ENCODE measurements around the gene CELF2.

CELF2 gene

GRCh38 chr10:11004144-11005077 lies 13.3 kb upstream of the CELF2 start:
- no peak for DNase-seq

GRCh38 chr10:11005725-11006427 lies 11.8 kb upstream of the CELF2 start:
- no peak for DNase-seq

DNA sequence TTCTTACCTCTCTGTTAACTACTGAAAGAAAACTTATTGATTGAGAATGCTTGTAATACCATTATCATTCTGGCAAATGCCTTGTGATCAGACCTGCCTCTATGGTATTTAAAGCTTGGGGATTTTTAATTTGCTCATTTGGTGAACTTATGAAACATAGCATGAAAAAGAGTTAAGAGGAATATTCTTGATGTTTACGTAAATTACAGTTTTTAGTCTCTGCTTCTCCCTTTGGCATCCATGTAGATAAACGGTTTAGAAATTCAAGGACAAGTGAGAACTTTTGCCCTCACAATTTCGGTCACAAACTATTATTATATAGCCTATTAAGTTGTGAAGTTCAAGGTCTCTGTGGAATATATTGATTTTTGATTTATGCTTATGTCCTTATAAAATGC lies 11.2 kb upstream of the CELF2 start:
- no peak for DNase-seq

DNA sequence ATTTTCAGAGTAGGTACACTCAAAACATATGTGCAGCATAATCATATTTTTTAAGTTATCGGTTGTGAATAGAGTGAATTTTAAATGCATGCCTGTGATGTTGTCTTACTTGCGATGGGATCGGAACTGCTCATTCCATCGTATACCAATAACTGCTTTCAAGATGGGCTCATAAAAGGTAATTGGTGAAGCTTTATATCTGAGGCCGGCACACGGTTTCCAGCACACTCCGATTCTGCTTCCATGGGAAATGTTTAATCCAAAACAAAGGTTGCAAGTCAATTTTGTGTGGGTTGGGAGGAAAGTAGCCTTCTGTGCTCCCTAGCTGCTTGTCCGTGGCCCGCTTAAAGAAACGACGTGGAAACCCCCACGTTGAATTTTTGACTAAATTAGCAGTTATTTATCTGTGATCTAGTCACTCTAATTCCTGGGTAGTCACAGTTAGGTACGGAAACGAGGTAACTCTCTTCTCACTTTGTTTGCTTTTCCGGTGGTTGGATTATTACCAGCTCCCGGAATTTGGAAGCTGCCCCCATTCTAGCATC lies 10.1 kb upstream of the CELF2 start:
- no peak for DNase-seq

- DNase-seq, result no peak
Observed at GRCh38 chr10:11009471-11010308, 8.0 kb upstream of the CELF2 start.

DNA sequence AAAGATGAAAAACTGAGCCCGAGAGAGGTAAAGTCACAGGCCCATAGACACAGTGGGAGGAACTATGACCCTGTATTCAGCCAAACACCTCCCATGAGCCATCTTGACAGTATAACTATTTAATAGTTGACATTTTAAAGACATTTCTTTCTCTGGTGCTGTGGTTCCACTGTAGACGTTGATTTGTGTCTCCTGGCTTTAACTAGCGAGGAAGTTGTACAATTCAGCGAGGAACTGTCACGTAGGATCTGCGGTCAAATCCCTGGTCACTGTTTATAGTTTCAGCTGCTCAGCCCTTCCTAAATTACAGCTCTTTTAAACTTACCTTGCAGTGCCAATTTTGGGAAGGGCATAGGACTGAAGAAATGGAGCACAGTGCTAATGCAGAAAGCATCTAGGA lies 7.1 kb upstream of the CELF2 start:
- DNase-seq, result no peak

DNA sequence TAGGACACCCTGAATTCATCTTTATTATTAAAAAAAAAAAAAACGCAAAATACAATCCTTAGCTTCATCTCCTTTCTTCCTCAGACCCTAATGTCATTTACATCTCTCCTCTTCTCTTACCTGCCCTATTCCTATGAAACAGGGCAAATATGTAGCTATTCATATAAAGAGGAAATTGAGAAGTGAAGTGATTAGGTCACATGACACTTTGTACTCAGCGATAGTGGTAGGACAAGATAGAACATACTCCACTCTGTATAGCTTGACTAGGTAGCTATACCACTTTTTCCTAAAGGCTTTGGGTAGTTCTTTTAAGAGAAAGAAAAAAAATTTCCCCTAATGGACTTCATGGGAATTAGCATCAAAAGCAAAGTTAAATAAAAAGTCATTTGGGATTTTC lies 6.2 kb upstream of the CELF2 start:
- no peak for DNase-seq

DNA sequence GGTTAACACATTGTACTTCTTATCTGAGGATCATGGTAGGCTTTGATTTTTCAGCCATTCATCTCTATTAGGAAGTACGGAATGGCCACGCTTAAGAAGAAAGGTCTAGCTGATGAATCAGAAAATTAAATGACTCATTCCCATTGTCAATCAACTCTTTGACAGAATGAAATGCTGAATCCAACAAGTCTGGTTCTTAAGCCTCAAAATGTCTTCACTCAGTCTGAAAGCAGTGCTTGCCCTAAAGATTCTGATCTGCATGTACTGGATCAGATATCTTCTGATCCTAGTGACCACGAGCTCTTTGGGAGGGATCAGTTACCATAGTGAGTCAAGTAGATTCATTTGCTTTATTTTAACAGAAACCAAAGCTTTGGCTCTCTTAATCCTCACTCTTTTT lies 5.7 kb upstream of the CELF2 start:
- DNase-seq, result no peak

- DNase-seq, result no peak
Observed at GRCh38 chr10:11012421-11013295, 5.0 kb upstream of the CELF2 start.

GRCh38 chr10:11013836-11014235 lies 3.8 kb upstream of the CELF2 start:
- DNase-seq, result no peak

DNA sequence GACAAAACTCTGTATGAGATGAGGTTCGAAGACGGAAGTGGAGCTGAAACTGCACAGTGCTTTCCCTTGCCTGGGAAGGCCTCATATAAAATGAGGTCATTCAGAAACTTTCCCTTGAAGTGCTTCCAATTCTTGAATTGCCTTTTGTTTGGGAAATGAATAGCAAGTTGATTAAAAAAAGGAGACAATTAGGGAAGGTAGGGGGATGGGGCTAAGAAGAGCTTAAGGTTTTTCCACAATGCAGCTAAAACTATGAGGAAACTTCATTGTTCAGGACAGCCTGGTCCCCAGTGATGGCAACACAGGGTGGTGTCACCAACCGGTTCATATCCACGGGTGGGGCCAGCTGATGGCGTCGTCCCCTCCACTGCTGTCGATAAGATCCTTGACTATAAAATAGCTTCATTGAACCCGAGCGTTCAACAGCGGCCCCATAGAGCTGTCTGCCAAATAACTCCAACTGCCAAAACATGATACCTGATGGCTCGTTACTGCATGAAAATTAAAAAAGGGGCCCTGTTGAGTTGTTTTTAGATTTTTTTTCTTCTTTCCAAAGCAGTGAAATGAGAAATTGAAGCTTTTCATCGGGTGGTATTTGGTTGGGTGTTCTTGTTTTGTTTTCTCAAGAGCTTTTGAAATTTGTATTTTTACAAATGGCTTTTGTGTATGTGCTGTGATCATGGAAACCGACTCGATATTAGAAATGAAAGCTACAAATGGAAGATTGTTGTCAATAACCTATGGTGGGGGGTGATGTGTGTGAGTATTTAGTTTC lies 2.8 kb upstream of the CELF2 start:
- no peak for DNase-seq

DNA sequence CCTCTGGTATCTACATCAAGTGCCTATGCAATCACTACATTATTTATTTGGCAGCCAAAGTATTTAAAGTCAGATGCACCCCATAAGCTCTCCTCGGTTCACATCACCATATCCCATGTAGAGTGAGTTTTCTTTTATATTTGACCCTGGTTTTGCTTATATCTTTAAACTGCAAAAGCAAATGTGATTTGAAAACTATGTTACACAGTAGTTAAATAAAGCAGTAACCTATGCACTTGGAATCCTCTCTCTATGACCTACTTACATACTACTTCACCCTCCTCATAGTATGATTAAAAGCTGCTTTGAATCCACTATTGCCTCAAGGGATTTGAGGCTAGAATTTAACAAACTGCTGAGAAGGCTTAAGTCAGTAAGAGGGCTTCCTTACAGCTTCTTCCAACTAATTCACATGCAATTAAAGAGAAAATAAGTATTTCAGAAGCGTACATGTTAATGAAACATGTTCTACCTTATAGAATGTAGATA lies 2.2 kb upstream of the CELF2 start:
- DNase-seq, result no peak

- DNase-seq, result no peak
Observed at GRCh38 chr10:11017000-11017569, 587 bp upstream of the CELF2 start.

DNA sequence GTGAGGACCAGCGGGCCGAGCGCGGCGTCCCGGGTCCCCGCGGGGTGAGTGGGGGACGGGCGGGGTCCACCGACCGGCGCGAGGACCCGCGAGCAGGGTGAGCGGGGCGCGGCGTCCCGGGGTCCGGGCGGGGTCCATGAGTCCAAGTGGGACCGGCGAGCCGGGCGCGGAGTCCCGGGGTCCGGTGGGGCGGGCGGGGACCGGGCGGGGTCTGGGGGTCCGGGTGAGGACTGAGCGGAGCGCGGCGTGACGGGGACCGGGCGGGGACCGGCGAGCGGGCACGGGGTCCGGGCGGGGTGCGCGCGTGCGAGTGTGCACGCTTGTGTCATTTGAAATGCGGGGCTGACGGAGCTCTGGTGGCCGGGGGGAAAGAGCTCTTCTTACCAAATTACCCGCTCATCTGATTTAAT lies 765 bp downstream of the CELF2 start:
- no peak for DNase-seq

DNA sequence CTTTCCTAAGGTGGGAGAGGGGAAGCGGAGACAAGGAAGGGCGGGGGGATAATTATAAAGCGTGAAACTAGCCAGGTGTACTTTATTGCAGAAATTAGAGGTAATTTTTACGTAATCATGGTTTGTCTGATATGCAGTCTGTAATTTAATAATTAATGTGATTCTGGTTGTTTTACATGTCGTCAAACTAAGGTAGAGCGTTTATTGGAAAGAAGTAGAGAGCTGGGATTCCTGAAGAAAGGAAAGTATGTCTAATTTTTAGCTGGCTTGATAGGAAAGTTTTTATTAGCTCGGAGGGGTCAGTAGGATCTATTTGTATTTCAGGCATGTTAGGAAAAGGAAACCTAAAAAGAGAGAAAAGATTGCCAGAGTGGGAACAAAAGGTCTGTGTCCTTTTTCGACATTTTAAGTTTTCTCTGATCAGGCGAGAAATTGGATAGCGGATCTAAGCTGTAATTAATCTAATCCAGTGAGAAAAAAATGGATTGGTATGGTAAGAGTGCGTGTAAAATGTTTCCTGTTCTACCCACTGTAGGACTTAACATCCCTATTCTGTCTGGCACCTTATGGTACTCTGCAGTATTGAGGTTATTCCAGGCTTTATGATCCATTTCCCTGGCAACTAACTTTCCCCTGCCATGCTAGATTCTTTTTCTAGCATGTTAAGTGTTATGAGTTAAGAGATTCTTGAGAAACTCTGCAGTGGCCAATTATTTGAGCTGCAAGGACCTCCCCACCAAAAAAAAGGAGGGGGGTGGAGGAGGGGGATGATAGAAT lies 1.4 kb downstream of the CELF2 start:
- no peak for DNase-seq

GRCh38 chr10:11019724-11020547 lies 2.3 kb downstream of the CELF2 start:
- no peak for DNase-seq

DNA sequence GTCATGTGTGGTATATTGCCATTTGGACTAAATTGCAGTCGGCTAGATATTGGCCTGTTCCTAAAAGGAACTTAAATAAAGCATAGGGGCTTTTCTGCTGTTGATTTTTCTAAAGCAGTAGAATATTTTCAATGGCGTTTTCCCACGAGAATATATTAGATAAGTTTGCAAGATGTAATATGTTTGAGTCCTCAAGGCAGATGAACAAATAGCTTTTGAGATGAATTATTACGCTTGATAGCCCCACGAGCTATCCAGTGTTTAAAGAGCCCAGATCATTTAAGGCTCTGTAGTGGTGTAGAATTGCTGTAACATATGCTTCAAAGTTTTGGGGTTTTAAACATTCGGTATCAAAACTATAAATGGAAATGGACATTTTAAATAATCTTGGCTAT lies 2.9 kb downstream of the CELF2 start:
- no peak for DNase-seq

- no peak for DNase-seq
Observed at GRCh38 chr10:11022213-11022612, 4.5 kb downstream of the CELF2 start.

All from DMS 273 treated with DMSO at 0.1 percent for 48 hours (cell line).